Erythroblast (primary cell): ENCODE data around the gene MAPRE3.

Experiments
- GATA1 ChIP-seq: IDR thresholded peaks from 2 replicates; pipeline ENCODE4 v1.6.1; 2011; ENCODE audit warnings: low read depth, mild to moderate bottlenecking, control low read depth, low read length, moderate library complexity
- POLR2A ChIP-seq: IDR thresholded peaks from 2 replicates; pipeline ENCODE4 v1.6.1; 2011; ENCODE audit warnings: mild to moderate bottlenecking, low read length

GRCh38 chr2:27070653-27071276 lies 100.3 kb downstream of the MAPRE3 start:
- TF ChIP-seq POLR2A: no peak
- TF ChIP-seq GATA1: no peak
